D721Med (cell line): ENCODE data around the gene TMEM171.

Experiments
- DNase-seq: peaks from one replicate; pipeline ENCODE4 v3.0.0; 2011; ENCODE audit warnings: low spot score; ENCODE audit not compliant: insufficient read length
- FAIRE-seq: peaks from 2 replicates; lab custom pipeline; 2011; peaks lifted over from hg19 to GRCh38; lab: Jason Lieb, UNC
- CTCF ChIP-seq: IDR thresholded peaks from 2 replicates; pipeline ENCODE4 v1.5.1; 2012; ENCODE audit warnings: mild to moderate bottlenecking, control low read depth; ENCODE audit not compliant: insufficient read depth; ENCODE audit errors: missing control alignments

The TMEM171 gene

DNA sequence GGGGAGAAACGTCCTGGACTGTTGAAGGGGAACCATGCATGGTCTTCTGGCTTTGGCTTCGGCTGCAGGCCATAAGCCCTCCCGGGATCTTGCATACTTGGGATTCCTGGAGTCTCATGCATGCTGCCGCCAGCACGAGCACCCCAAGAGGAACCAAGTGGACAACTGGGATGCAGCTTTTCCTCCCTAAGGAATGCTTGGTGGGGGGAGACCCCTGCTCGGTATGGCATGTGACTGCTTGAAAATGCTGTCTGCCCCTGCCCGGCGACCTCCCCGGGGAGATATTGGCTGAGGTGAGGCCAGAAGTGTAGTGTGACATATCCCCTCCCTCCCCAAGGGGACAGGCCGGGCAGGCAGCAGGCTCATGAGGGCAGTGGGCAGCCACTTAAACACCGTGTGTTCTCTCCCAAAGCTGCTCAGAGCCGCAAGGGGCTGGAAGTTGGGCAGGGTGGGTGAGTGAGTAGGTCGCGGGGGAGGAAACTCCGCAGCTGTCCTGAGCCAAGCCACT, 15.7 kb downstream of the TMEM171 start:
- DNase-seq (no peak), FAIRE-seq (no peak)
- TF ChIP-seq CTCF = no peak

GRCh38 chr5:73137563-73138530, 17.5 kb downstream of the TMEM171 start:
- FAIRE-seq (no peak), DNase-seq (no peak)
- no peak for TF ChIP-seq CTCF

GRCh38 chr5:73139485-73139884, 19.1 kb downstream of the TMEM171 start:
- DNase-seq (no peak), FAIRE-seq (no peak)
- no peak for TF ChIP-seq CTCF

DNA sequence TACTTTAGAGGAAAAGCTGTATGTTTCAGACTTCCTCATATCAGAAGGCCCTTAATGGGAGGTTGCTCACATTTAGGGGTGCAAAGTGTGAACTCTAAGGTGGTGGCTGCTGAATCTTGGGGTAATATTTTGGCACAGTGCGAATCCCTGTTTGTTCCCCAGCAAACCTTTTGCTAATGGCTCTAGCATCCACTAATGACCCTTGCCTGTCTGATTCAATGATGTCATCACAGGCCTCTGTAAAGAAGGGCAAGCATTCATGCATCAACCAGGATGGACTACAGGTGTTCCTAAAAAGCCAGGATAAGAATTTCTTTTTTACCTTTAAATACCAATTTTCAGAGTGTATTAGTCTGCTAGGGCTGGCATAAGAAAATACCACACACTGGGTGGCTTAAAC, 20.4 kb downstream of the TMEM171 start:
- DNase-seq (no peak), FAIRE-seq (no peak)
- TF ChIP-seq CTCF = no peak

GRCh38 chr5:73142035-73142434, 21.7 kb downstream of the TMEM171 start:
- TF ChIP-seq CTCF = no peak
- FAIRE-seq = no peak
- DNase-seq = no peak

- FAIRE-seq (no peak), DNase-seq (no peak)
- TF ChIP-seq CTCF = no peak
These were observed 23.3 kb downstream of the TMEM171 start for GRCh38 chr5:73143716-73144115.

DNA sequence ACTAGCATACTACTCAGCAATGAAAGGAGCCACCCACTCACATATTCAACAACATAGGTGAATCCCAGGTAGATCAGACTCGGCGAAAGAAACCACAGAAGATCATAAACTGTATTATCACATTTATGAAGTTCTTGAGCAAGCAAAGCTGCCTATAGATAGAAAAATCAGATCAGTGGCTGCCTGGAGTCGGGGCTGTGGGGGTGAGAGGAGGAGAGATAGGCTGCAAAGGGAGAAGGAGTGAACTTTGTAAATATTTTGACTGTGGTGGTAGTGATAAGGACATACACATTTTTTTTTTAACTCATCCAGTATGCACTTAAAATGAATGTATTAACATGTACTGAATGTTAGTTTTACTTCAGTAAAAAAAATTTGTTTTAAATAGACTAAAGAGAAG, 29.2 kb downstream of the TMEM171 start:
- DNase-seq = no peak
- no peak for FAIRE-seq
- no peak for TF ChIP-seq CTCF
